MM.1S (cell line): ENCODE measurements around the gene PELI3.

Source experiments
- EZH2 ChIP-seq: fragments of 300-600 bp; sonication (generic); optimal IDR thresholded peaks from 2 replicates; pipeline ENCODE3; 2017; ENCODE audit warnings: low read depth, mild to moderate bottlenecking, antibody characterized with exemption, low read length, mixed read lengths
- EZH2phosphoT487 ChIP-seq: fragments of 300-600 bp; sonication (generic); IDR thresholded peaks from 2 replicates; pipeline ENCODE4 v1.6.1; 2018; ENCODE audit warnings: antibody characterized with exemption, low read length
- TF ChIP-seq, protein P1 (sequence below): fragments of 300-600 bp; sonication (generic); IDR thresholded peaks from 2 replicates; pipeline ENCODE4 v1.5.1; 2016; ENCODE audit warnings: antibody characterized with exemption, low read length, mixed read lengths

DNA sequence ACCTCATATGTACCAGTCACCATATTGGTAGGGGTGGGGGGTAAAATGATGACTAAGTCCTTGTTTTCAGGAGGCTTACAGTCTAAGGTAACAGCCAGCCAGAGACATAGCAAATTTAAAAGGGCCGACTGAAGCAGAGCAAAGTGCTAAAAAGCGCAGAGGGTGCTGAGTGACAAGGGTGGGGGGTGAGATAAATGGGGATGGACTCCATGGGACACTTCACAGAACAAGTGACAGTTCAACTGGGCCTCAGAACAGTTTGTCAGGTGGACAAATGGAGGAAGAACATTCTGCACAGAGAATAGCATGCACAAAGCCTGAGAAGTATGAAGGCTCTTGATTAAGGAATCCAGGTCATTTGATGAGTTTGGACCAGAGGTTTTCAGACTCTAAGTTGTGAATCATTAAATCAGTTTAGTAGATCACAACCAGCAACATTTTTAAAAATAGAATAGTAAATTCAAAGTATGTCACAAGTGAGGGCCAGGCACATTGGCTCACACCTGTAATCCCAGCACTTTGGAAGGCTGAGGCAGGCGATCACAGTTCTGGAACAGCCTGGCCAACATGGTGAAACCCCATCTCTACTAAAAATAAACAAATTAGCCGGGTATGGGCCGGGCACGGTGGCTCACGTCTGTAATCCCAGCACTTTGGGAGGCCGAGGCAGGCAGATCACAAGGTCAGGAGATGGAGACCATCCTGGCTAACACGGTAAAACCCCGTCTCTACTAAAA lies 57.8 kb downstream of the PELI3 start:
- TF ChIP-seq, protein P1, sequence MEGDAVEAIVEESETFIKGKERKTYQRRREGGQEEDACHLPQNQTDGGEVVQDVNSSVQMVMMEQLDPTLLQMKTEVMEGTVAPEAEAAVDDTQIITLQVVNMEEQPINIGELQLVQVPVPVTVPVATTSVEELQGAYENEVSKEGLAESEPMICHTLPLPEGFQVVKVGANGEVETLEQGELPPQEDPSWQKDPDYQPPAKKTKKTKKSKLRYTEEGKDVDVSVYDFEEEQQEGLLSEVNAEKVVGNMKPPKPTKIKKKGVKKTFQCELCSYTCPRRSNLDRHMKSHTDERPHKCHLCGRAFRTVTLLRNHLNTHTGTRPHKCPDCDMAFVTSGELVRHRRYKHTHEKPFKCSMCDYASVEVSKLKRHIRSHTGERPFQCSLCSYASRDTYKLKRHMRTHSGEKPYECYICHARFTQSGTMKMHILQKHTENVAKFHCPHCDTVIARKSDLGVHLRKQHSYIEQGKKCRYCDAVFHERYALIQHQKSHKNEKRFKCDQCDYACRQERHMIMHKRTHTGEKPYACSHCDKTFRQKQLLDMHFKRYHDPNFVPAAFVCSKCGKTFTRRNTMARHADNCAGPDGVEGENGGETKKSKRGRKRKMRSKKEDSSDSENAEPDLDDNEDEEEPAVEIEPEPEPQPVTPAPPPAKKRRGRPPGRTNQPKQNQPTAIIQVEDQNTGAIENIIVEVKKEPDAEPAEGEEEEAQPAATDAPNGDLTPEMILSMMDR, result no peak
- TF ChIP-seq EZH2phosphoT487, result no peak
- TF ChIP-seq EZH2, result no peak
